Measurements from ENCODE around the gene BMPR1A.

DNA sequence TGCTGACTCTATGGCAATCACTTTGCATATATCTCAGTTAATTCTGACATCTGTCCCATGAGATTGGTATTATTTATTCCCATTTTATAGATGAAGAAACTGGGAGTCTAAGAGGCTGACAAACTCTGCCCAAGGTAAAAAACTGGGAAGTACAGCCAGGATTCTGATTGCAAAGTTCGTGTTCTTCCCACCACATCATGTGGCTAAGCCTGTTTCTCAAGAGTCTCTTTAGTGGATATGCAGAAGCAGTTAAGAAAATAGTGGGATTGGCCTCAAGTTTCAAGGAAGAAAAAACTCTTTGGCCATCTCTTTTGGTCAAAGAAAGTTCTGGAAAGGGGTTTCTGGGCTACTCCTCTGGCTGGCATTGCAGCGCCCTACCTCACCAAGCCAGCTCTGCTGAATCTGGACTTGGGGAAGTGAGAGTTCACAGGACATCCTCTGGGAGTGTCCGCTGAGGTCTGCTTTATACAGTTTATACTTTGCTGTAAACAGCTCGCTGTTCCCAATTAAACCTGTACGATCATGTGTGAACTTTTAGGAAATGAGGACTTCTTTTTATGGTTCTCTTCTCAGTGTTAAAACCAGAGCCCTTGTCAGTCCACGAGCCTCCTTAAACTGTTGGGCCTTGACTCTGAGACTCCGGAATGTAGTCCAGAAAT is 12.2 kb upstream of the BMPR1A start:
- TF ChIP-seq ZNF232 (CRISPR knock-in tag; IDR thresholded peaks at IDR 0.05) (no peak), FOXP1 (CRISPR knock-in tag; IDR thresholded peaks at IDR 0.05; ENCODE audit: borderline replicate concordance) (no peak), ATF1 (CRISPR knock-in tag; IDR thresholded peaks at IDR 0.05) (no peak), EMX1 (CRISPR knock-in tag; IDR thresholded peaks at IDR 0.05) (no peak), GABPB1 (CRISPR knock-in tag; IDR thresholded peaks at IDR 0.05) (no peak)
- TF ChIP-seq, protein P1, sequence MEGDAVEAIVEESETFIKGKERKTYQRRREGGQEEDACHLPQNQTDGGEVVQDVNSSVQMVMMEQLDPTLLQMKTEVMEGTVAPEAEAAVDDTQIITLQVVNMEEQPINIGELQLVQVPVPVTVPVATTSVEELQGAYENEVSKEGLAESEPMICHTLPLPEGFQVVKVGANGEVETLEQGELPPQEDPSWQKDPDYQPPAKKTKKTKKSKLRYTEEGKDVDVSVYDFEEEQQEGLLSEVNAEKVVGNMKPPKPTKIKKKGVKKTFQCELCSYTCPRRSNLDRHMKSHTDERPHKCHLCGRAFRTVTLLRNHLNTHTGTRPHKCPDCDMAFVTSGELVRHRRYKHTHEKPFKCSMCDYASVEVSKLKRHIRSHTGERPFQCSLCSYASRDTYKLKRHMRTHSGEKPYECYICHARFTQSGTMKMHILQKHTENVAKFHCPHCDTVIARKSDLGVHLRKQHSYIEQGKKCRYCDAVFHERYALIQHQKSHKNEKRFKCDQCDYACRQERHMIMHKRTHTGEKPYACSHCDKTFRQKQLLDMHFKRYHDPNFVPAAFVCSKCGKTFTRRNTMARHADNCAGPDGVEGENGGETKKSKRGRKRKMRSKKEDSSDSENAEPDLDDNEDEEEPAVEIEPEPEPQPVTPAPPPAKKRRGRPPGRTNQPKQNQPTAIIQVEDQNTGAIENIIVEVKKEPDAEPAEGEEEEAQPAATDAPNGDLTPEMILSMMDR (IDR thresholded peaks at IDR 0.05), result no peak
- TF ChIP-seq, protein P2, sequence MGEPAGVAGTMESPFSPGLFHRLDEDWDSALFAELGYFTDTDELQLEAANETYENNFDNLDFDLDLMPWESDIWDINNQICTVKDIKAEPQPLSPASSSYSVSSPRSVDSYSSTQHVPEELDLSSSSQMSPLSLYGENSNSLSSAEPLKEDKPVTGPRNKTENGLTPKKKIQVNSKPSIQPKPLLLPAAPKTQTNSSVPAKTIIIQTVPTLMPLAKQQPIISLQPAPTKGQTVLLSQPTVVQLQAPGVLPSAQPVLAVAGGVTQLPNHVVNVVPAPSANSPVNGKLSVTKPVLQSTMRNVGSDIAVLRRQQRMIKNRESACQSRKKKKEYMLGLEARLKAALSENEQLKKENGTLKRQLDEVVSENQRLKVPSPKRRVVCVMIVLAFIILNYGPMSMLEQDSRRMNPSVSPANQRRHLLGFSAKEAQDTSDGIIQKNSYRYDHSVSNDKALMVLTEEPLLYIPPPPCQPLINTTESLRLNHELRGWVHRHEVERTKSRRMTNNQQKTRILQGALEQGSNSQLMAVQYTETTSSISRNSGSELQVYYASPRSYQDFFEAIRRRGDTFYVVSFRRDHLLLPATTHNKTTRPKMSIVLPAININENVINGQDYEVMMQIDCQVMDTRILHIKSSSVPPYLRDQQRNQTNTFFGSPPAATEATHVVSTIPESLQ (CRISPR knock-in tag; IDR thresholded peaks at IDR 0.05), result no peak
